Inferior parietal cortex (tissue), 1 donor: Measurements from ENCODE around the gene SYT2.
"Not testable (repeated sequence)": the region's sequence is repeated elsewhere in the genome, so short reads cannot be mapped to it uniquely, and the experiment has no call there.

Experiments used
- DNase-seq: peaks from one replicate; pipeline ENCODE4 v3.0.0-alpha.2; 2016; ENCODE audit errors: extremely low spot score

Gene SYT2

GRCh38 chr1:202643397-202644218 lies 66.6 kb downstream of the SYT2 start:
- no peak for DNase-seq

GRCh38 chr1:202642619-202643291 lies 67.5 kb downstream of the SYT2 start:
- no peak for DNase-seq

GRCh38 chr1:202642212-202642611 lies 68.0 kb downstream of the SYT2 start:
- no peak for DNase-seq

GRCh38 chr1:202639500-202639899 lies 70.8 kb downstream of the SYT2 start:
- DNase-seq: no peak

GRCh38 chr1:202638701-202639305 lies 71.5 kb downstream of the SYT2 start:
- DNase-seq: not testable (repeated sequence)

- DNase-seq: no peak
Measured at GRCh38 chr1:202638019-202638700, 72.1 kb downstream of the SYT2 start.

GRCh38 chr1:202637321-202638018 lies 72.8 kb downstream of the SYT2 start:
- not testable (repeated sequence) for DNase-seq

- not testable (repeated sequence) for DNase-seq
Measured at GRCh38 chr1:202636171-202636570, 74.1 kb downstream of the SYT2 start.

- no peak for DNase-seq
Measured at GRCh38 chr1:202632241-202632640, 78.0 kb downstream of the SYT2 start.

GRCh38 chr1:202631076-202631923 lies 79.0 kb downstream of the SYT2 start:
- DNase-seq: no peak

GRCh38 chr1:202630541-202630940 lies 79.7 kb downstream of the SYT2 start:
- DNase-seq: no peak

- not testable (repeated sequence) for DNase-seq
Measured at GRCh38 chr1:202630096-202630495, 80.2 kb downstream of the SYT2 start.

- not testable (repeated sequence) for DNase-seq
Measured at GRCh38 chr1:202629257-202629811, 80.9 kb downstream of the SYT2 start.

- DNase-seq: no peak
Measured at GRCh38 chr1:202628646-202629215, 81.5 kb downstream of the SYT2 start.

GRCh38 chr1:202627841-202628565 lies 82.3 kb downstream of the SYT2 start:
- no peak for DNase-seq

- DNase-seq: not testable (repeated sequence)
Measured at GRCh38 chr1:202627036-202627435, 83.2 kb downstream of the SYT2 start.

GRCh38 chr1:202625416-202626360 lies 84.6 kb downstream of the SYT2 start:
- DNase-seq: peak; percentile 36

GRCh38 chr1:202624781-202625108 lies 85.5 kb downstream of the SYT2 start:
- no peak for DNase-seq
